Measurements from ENCODE around the gene TMEM256. TPM values are rescaled to one million over a fixed set of nuclear protein-coding genes. Genes with fewer than 3 reads are reported as not detected.

TMEM256 gene
- polyA plus RNA-seq (ENCODE audit: insufficient read depth in 1 of 5, insufficient read length in 5 of 5, low replicate concordance in 1 of 5): 10 to 100 TPM; 67.5 to 86.1 (median 74.5) TPM
- long read RNA-seq, donor 1, transcript TMEM256-202 (2 exons, 403 nt): minor isoform, 5 of 172 reads
- long read RNA-seq, donor 1, transcript TMEM256-201 (4 exons, 486 nt): major isoform, 93 of 172 reads
- long read RNA-seq, donor 1, partial matches to known transcripts: 46 of 172 reads
- long read RNA-seq, donor 1, other reads (novel, unspliced or antisense): 28 of 172 reads
- long read RNA-seq, donor 2, transcript TMEM256-201 (4 exons, 486 nt): major isoform, 49 of 63 reads
- long read RNA-seq, donor 2, partial matches to known transcripts: 0 of 63 reads
- long read RNA-seq, donor 2, other reads (novel, unspliced or antisense): 10 of 63 reads
- long read RNA-seq, donor 3, transcript TMEM256-201 (4 exons, 486 nt): major isoform, 70 of 99 reads
- long read RNA-seq, donor 3, partial matches to known transcripts: 21 of 99 reads
- long read RNA-seq, donor 3, other reads (novel, unspliced or antisense): 5 of 99 reads
- long read RNA-seq, donor 4, transcript TMEM256-201 (4 exons, 486 nt): major isoform, 34 of 55 reads
- long read RNA-seq, donor 4, partial matches to known transcripts: 12 of 55 reads
- long read RNA-seq, donor 4, other reads (novel, unspliced or antisense): 5 of 55 reads
- long read RNA-seq, donor 5, transcript TMEM256-201 (4 exons, 486 nt): major isoform, 88 of 108 reads
- long read RNA-seq, donor 5, partial matches to known transcripts: 0 of 108 reads
- long read RNA-seq, donor 5, other reads (novel, unspliced or antisense): 17 of 108 reads
- long read RNA-seq, donor 6, transcript TMEM256-201 (4 exons, 486 nt): major isoform, 84 of 118 reads
- long read RNA-seq, donor 6, partial matches to known transcripts: 22 of 118 reads
- long read RNA-seq, donor 6, other reads (novel, unspliced or antisense): 9 of 118 reads
- long read RNA-seq, donor 7, transcript TMEM256-201 (4 exons, 486 nt): major isoform, 40 of 51 reads
- long read RNA-seq, donor 7, partial matches to known transcripts: 11 of 51 reads
- long read RNA-seq, donor 7, other reads (novel, unspliced or antisense): 0 of 51 reads
- long read RNA-seq, donor 8, transcript TMEM256-201 (4 exons, 486 nt): major isoform, 30 of 30 reads
- long read RNA-seq, donor 8, partial matches to known transcripts: 0 of 30 reads
- long read RNA-seq, donor 8, other reads (novel, unspliced or antisense): 0 of 30 reads

GRCh38 chr17:7403977-7404736, at the start of gene TMEM256:
Gene TMEM256 (minus strand): TSS chr17:7404097. CDS start chr17:7404084, 13 bp downstream.
- peak; percentile 98 to 99 for DNase-seq

GRCh38 chr17:7448461-7448860, 44.6 kb upstream of the TMEM256 start:
- DNase-seq: no peak

- no peak for DNase-seq
These were observed 41.7 kb upstream of the TMEM256 start for GRCh38 chr17:7445619-7445968.

- no peak for DNase-seq
These were observed 41.1 kb upstream of the TMEM256 start, which contains the start of gene CHRNB1 for GRCh38 chr17:7444682-7445618. Gene CHRNB1 (plus strand): TSS chr17:7445061. CDS start chr17:7445128, 67 bp downstream.

GRCh38 chr17:7443499-7444485, 39.9 kb upstream of the TMEM256 start:
- DNase-seq: no peak

- DNase-seq: no peak
These were observed 38.2 kb upstream of the TMEM256 start for GRCh38 chr17:7442142-7442541.

- DNase-seq: no peak
These were observed 37.4 kb upstream of the TMEM256 start for GRCh38 chr17:7441266-7441665.

GRCh38 chr17:7440834-7441195, 36.9 kb upstream of the TMEM256 start:
- no peak for DNase-seq

- peak in 1 of 2 donors; percentile 18 for DNase-seq
These were observed 36.4 kb upstream of the TMEM256 start for GRCh38 chr17:7440113-7440833.

GRCh38 chr17:7439462-7440112, 35.7 kb upstream of the TMEM256 start, which contains the start of gene FGF11:
Gene FGF11 (plus strand): TSS chr17:7439512. CDS start chr17:7439621, 109 bp downstream.
- DNase-seq: no peak

GRCh38 chr17:7438656-7439460, 35.0 kb upstream of the TMEM256 start:
- no peak for DNase-seq

GRCh38 chr17:7437950-7438614, 34.2 kb upstream of the TMEM256 start:
- DNase-seq: peak in 1 of 2 donors; percentile 25

GRCh38 chr17:7437369-7437863, 33.5 kb upstream of the TMEM256 start:
- no peak for DNase-seq

- peak; percentile 79 to 81 for DNase-seq
These were observed 32.9 kb upstream of the TMEM256 start for GRCh38 chr17:7436556-7437368.

Data from right lung (tissue), 10 donors.